ENCODE data around the gene BSG.
A peak's percentile ranks its signal among the peaks of the same experiment; 100 is the strongest.

- TF ChIP-seq EZH2 (IDR thresholded peaks at IDR 0.05; ENCODE audit: low read depth, unreplicated experiment) (no peak), CTCF (conservative IDR thresholded peaks at IDR 0.05; ENCODE audit: low read depth in 2 of 2) (peak in 1 of 2 experiments; percentile 42; a peak in 2 of 4 replicates), EZH2phosphoT487 (IDR thresholded peaks at IDR 0.05; ENCODE audit: unreplicated experiment) (no peak), REST (IDR thresholded peaks at IDR 0.05; ENCODE audit: unreplicated experiment) (no peak), ZNF114 (CRISPR knock-in tag; IDR thresholded peaks at IDR 0.05) (no peak), POLR2AphosphoS5 (IDR thresholded peaks at IDR 0.05; ENCODE audit: low read depth) (no peak), CREB1 (CRISPR knock-in tag; IDR thresholded peaks at IDR 0.05; ENCODE audit: low read depth) (no peak)
Observed at GRCh38 chr19:588741-589692, 16.6 kb downstream of the BSG start.
